ENCODE data around the gene MCF2L2. TPM values are rescaled to one million over a fixed set of nuclear protein-coding genes. Genes with fewer than 3 reads are reported as not detected.
A peak's percentile ranks its signal among the peaks of the same experiment; 100 is the strongest.

Gene MCF2L2
- total and polyA plus RNA-seq, 2 of the 13 experiments (the other 11 are each of a cell fraction or from before 2014, with no cell fraction given), result not detected

DNA sequence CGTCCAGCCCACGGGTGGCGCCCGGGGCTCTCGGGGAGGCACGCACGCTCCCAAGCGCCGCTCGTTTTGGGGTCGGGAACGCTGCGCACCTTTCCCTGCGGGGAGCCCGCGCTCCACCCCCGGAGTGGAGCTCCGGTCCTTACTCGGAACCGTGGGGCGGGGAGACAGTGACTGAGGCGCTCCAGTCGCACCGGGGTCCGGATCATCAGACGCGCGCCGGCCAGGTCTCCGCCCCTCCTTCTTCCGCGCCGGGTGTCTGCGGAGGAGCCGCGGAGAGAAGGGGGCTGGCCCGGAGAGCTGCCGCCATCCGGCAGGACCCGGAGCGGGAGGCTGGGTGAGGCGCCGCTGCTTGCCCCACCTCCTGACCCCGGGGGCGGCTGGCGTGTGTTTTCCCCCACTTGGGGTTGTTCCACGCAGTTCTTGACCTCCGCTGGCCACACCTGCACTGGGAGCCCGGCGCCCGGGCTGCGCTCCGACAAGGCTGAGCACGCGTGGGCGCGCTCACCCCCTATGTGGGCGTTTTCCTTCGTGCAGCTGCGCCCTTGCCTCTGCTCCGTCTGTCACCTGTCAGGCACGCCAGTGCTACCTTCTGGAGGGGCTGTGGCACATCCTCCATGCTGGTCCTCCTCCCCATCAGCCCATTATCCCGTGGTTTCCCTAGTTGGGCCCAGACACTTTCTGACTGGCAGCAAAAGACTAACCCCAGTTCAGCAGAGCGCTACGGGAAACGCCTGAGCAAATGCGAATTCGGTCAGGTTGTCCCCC lies at the start of gene MCF2L2 (continued):
- TF ChIP-seq MNT (IDR thresholded peaks at IDR 0.05) (no peak), ZBTB21 (CRISPR knock-in tag; IDR thresholded peaks at IDR 0.05) (no peak), MYPOP (CRISPR knock-in tag; IDR thresholded peaks at IDR 0.05) (no peak), KLF6 (CRISPR knock-in tag; IDR thresholded peaks at IDR 0.05) (no peak), RFXANK (CRISPR knock-in tag; IDR thresholded peaks at IDR 0.05) (no peak), NFYB (CRISPR knock-in tag; IDR thresholded peaks at IDR 0.05) (no peak), SIN3B (IDR thresholded peaks at IDR 0.05; ENCODE audit: low read length) (no peak), HMG20A (CRISPR knock-in tag; IDR thresholded peaks at IDR 0.05; ENCODE audit: borderline replicate concordance) (no peak), SPEN (CRISPR knock-in tag; IDR thresholded peaks at IDR 0.05; ENCODE audit: low read depth) (no peak), SAFB2 (CRISPR knock-in tag; IDR thresholded peaks at IDR 0.05; ENCODE audit: borderline replicate concordance, low read depth) (no peak), ZNF800 (CRISPR knock-in tag; IDR thresholded peaks at IDR 0.05) (peak; percentile 62; the same call in 1 of the 2 replicates), MBD4 (IDR thresholded peaks at IDR 0.05; ENCODE audit: borderline replicate concordance, low read length) (no peak), ZNF337 (CRISPR knock-in tag; IDR thresholded peaks at IDR 0.05; ENCODE audit: borderline replicate concordance, low read depth) (no peak)
- TF ChIP-seq, protein P1, sequence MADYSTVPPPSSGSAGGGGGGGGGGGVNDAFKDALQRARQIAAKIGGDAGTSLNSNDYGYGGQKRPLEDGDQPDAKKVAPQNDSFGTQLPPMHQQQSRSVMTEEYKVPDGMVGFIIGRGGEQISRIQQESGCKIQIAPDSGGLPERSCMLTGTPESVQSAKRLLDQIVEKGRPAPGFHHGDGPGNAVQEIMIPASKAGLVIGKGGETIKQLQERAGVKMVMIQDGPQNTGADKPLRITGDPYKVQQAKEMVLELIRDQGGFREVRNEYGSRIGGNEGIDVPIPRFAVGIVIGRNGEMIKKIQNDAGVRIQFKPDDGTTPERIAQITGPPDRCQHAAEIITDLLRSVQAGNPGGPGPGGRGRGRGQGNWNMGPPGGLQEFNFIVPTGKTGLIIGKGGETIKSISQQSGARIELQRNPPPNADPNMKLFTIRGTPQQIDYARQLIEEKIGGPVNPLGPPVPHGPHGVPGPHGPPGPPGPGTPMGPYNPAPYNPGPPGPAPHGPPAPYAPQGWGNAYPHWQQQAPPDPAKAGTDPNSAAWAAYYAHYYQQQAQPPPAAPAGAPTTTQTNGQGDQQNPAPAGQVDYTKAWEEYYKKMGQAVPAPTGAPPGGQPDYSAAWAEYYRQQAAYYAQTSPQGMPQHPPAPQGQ (CRISPR knock-in tag; IDR thresholded peaks at IDR 0.05; ENCODE audit: borderline replicate concordance), result no peak
- TF ChIP-seq, protein P2, sequence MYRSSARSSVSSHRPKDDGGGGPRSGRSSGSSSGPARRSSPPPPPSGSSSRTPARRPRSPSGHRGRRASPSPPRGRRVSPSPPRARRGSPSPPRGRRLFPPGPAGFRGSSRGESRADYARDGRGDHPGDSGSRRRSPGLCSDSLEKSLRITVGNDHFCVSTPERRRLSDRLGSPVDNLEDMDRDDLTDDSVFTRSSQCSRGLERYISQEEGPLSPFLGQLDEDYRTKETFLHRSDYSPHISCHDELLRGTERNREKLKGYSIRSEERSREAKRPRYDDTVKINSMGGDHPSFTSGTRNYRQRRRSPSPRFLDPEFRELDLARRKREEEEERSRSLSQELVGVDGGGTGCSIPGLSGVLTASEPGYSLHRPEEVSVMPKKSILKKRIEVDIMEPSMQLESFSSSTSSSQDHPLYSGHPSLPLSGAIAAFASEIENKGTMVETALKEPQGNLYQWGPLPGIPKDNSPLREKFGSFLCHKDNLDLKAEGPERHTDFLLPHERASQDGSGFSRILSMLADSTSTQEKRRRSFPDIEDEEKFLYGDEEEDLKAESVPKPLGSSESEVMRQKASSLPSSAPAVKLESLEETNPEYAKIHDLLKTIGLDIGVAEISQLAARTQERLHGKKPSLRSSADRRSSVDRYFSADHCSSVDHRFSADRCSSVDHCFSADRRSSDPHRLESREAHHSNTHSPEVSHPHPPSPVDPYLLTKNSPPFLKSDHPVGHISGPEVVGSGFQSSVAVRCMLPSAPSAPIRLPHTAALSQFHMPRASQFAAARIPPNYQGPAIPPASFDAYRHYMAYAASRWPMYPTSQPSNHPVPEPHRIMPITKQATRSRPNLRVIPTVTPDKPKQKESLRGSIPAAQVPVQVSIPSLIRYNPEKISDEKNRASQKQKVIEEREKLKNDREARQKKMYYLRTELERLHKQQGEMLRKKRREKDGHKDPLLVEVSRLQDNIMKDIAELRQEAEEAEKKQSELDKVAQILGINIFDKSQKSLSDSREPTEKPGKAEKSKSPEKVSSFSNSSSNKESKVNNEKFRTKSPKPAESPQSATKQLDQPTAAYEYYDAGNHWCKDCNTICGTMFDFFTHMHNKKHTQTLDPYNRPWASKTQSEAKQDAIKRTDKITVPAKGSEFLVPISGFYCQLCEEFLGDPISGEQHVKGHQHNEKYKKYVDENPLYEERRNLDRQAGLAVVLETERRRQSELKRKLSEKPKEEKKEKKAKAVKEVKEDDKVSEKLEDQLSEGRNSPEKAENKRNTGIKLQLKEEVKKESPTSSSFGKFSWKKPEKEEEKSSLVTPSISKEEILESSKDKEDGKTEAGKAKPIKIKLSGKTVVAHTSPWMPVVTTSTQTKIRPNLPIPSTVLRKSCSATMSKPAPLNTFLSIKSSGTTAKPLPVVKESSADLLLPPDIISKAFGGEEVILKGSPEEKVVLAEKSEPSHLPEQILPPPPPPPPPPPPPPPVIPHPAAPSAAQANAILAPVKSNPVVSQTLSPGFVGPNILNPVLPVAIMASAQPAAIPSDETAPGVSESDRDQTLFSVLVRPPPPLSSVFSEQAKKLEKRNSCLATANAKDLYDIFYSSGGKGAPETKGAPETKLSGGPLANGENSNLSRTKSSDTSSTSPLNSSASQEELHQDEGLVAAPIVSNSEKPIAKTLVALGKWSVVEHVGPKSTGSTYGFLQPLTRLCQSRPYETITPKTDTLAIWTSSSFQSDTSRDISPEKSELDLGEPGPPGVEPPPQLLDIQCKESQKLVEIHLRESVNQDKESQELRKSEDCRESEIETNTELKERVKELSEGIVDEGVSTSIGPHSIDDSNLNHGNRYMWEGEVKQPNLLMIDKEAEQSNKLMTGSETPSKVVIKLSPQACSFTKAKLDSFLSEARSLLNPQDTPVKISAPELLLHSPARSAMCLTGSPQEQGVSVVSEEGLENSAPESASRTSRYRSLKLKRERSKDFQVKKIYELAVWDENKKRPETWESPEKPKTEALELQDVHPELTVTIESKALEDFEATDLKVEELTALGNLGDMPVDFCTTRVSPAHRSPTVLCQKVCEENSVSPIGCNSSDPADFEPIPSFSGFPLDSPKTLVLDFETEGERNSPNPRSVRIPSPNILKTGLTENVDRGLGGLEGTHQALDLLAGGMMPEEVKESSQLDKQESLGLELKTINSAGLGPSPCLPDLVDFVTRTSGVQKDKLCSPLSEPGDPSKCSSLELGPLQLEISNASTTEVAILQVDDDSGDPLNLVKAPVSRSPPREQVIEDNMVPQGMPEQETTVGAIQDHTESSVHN (CRISPR knock-in tag; IDR thresholded peaks at IDR 0.05), result no peak

All from HepG2 (cell line).